PFSK-1 (cell line): Measurements from ENCODE around the gene PPP1R3D.

ENCODE experiments used
- FOXP2 ChIP-seq: optimal IDR thresholded peaks from 2 replicates; pipeline ENCODE3; 2011; ENCODE audit warnings: borderline replicate concordance, control low read depth, inconsistent platforms; ENCODE audit not compliant: insufficient read depth; ENCODE audit errors: extremely low read length, extremely low read depth
- POLR2AphosphoS5 ChIP-seq: IDR thresholded peaks from 2 replicates; pipeline ENCODE4 v1.6.1; 2012; ENCODE audit warnings: low read depth, mild to moderate bottlenecking, control low read depth, low read length, moderate library complexity
- REST ChIP-seq, 2 experiments: IDR thresholded peaks; 2 replicates each; pipeline versions ENCODE4 v1.6.1 to v1.8.0; 2011 to 2012; ENCODE audit warnings: low read depth in 2 of 2, low read length in 2 of 2, control low read depth in 1 of 2, inconsistent platforms in 1 of 2, mild to moderate bottlenecking in 1 of 2, moderate library complexity in 1 of 2; ENCODE audit not compliant: insufficient read depth in 1 of 2
- SIN3A ChIP-seq: IDR thresholded peaks from 2 replicates; pipeline ENCODE4 v1.6.1; 2012; ENCODE audit warnings: mild to moderate bottlenecking, low read length, moderate library complexity, borderline replicate concordance; ENCODE audit not compliant: insufficient read depth
- TAF1 ChIP-seq: IDR thresholded peaks from 2 replicates; pipeline ENCODE4 v1.6.1; 2012; ENCODE audit warnings: low read length, control low read depth, borderline replicate concordance; ENCODE audit not compliant: insufficient read depth

GRCh38 chr20:59942245-59942644, 2.1 kb upstream of the PPP1R3D start:
- TF ChIP-seq POLR2AphosphoS5 (no peak), SIN3A (no peak), REST (IDR thresholded peaks at IDR 0.05; ENCODE audit: insufficient read depth in 1 of 2, low read depth in 2 of 2, low read length in 2 of 2) (no peak), TAF1 (no peak), FOXP2 (no peak)
